DMS 273 treated with DMSO at 0.1 percent for 48 hours (cell line): ENCODE measurements around the gene TEX264.

ENCODE experiments used
- DNase-seq: peaks from one replicate; lab custom pipeline; 2025; lab: John Stamatoyannopoulos, UW

TEX264 gene

GRCh38 chr3:51750878-51751277 is 79.8 kb downstream of the TEX264 start:
- no peak for DNase-seq

GRCh38 chr3:51751287-51751686 is 80.2 kb downstream of the TEX264 start:
- no peak for DNase-seq
